LNCAP (cell line): ENCODE results near the gene BCOR.

Source experiments
- CTCF ChIP-seq: fragments of 450-650 bp; IDR thresholded peaks from 2 replicates; pipeline ENCODE4 v1.5.1; 2017; ENCODE audit warnings: mild to moderate bottlenecking

Gene BCOR

GRCh38 chrX:40061871-40062524 is 35.8 kb downstream of the BCOR start:
- TF ChIP-seq CTCF: no peak

- TF ChIP-seq CTCF: no peak
Measured at GRCh38 chrX:40061005-40061404, 36.8 kb downstream of the BCOR start.

GRCh38 chrX:40060356-40060845 is 37.4 kb downstream of the BCOR start:
- TF ChIP-seq CTCF: no peak

- TF ChIP-seq CTCF: no peak
Measured at GRCh38 chrX:40058719-40059118, 39.0 kb downstream of the BCOR start.

DNA sequence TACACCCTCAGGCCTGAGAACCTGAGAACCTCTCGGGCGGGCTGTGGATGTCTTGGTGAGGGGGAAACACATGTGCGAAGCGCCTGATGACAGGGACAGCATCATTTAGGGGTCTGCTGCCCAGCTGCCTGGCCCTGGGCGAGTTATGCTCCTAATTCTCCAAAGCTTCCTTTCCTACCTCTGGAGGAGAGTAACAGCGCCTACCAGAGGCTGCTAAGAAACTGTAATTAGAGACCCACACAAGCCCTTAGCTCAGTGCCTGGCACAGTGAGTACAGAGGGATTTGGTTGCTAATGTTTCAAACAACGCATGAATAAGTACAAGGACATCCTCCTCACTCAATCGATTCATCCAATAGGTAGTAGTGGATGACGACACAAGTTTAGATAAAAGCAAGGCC is 40.4 kb downstream of the BCOR start:
- no peak for TF ChIP-seq CTCF

DNA sequence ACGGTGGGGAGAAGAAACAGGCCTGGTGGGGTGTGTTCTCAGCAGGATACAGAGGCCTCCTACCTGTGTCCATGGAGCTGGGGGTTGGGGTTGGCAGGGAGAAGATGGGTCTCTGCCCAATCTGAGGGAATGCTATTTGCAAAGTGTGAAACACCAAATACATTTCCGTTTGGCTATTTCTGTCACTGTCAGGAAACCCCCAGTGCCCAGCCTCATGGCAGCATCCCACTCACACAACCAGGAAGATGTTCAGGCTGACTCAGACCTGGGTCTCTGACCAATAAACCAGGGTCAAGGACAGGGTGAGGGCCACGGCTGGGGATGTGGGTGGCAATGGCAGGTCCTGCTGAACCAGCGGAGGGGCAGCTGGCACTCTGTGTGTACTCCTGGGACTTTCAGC is 41.3 kb downstream of the BCOR start:
- no peak for TF ChIP-seq CTCF

- no peak for TF ChIP-seq CTCF
Measured at GRCh38 chrX:40055495-40055894, 42.3 kb downstream of the BCOR start.

DNA sequence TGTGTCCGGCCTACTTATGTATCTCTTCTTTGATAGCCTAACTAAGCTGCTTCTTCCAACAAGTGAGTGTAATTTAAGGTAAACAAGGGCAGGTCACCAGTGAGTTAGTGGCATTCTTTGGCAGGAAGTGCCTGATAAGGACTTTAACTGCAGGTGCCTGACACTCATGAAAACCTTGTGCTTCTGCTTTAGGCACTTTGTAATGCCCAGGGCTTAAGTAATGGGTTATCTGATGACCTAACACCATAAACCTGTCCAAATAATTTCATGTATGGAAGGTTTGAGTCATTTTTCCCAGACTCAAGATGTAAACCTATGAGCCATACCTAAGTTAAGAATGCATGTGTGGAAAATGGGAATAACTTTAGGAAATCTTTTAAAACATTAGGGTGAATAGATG is 43.0 kb downstream of the BCOR start:
- TF ChIP-seq CTCF: no peak
